HEK293 (cell line): ENCODE results near the gene MTX2.

Experiments
- CTCF ChIA-PET: fragments of 350-600 bp; formaldehyde crosslinking; extraction: SDS; loops from one replicate; lab custom pipeline; 2021; ENCODE audit warnings: antibody characterized with exemption; lab: Yijun Ruan, JAX
- POLR2A ChIA-PET: fragments of 300-600 bp; formaldehyde crosslinking; extraction: SDS; loops from one replicate; lab custom pipeline; 2020; ENCODE audit warnings: antibody characterized with exemption, inconsistent platforms; lab: Yijun Ruan, JAX
- H3K27ac ChIP-seq: fragments of 200-500 bp; sonication (Bioruptor generic); 2 replicates; pipeline ENCODE4 v1.5.1; 2014; ENCODE audit warnings: low read depth, low read length, control low read depth, inconsistent platforms; ENCODE audit errors: extremely low read depth
- H3K36me3 ChIP-seq, 2 experiments: fragments of 200-500 bp in 1 of 2; sonication (Bioruptor generic) in 1 of 2; 1 replicate in 1 of 2; 2 replicates in 1 of 2; pipeline ENCODE4 v1.5.1; 2014 to 2017; ENCODE audit warnings: inconsistent platforms in 2 of 2, low read length in 2 of 2; ENCODE audit not compliant: control insufficient read depth in 2 of 2, insufficient read depth in 1 of 2
- H3K4me1 ChIP-seq: fragments of 200-500 bp; sonication (Bioruptor generic); 2 replicates; pipeline ENCODE4 v1.5.1; 2014; ENCODE audit warnings: mild to moderate bottlenecking, low read length, inconsistent platforms; ENCODE audit not compliant: control insufficient read depth, insufficient read depth
- H3K4me3 ChIP-seq: 2 replicates; pipeline ENCODE4 v1.5.1; 2011; ENCODE audit warnings: low read depth, mild to moderate bottlenecking, control low read depth, low read length, moderate library complexity
- H3K9me3 ChIP-seq: fragments of 200-500 bp; sonication (Bioruptor generic); 2 replicates; pipeline ENCODE4 v1.5.1; 2014; ENCODE audit warnings: low read depth, low read length, inconsistent platforms; ENCODE audit not compliant: control insufficient read depth, insufficient read depth
- HOXC10 ChIP-seq: sonication (generic); formaldehyde crosslinking; IDR thresholded peaks from 2 replicates; pipeline ENCODE4 v1.8.1; 2023; ENCODE audit warnings: mild to moderate bottlenecking, missing genetic modification reagents
- HOXD13 ChIP-seq: sonication (generic); formaldehyde crosslinking; IDR thresholded peaks from 2 replicates; pipeline ENCODE4 v1.8.0; 2022; ENCODE audit warnings: missing genetic modification reagents, borderline replicate concordance
- MZF1 ChIP-seq: fragments of 450-650 bp; formaldehyde crosslinking; IDR thresholded peaks from 2 replicates; pipeline ENCODE4 v1.5.1; 2017; ENCODE audit warnings: missing biosample characterization, missing genetic modification characterization, borderline replicate concordance
- PRDM2 ChIP-seq: fragments of 450-650 bp; formaldehyde crosslinking; IDR thresholded peaks from 2 replicates; pipeline ENCODE4 v1.5.1; 2016; ENCODE audit warnings: missing biosample characterization, missing genetic modification characterization, borderline replicate concordance
- YY1 ChIP-seq: fragments of 450-650 bp; formaldehyde crosslinking; IDR thresholded peaks from 2 replicates; pipeline ENCODE4 v1.5.1; 2018; ENCODE audit warnings: missing biosample characterization, missing genetic modification characterization
- ZEB2 ChIP-seq: fragments of 450-650 bp; formaldehyde crosslinking; IDR thresholded peaks from 2 replicates; pipeline ENCODE4 v1.5.1; 2016; ENCODE audit warnings: missing biosample characterization, missing genetic modification characterization
- ZNF169 ChIP-seq: fragments of 450-650 bp; formaldehyde crosslinking; IDR thresholded peaks from 2 replicates; pipeline ENCODE4 v1.5.1; 2016; ENCODE audit warnings: missing biosample characterization, missing genetic modification characterization
- ZNF366 ChIP-seq: fragments of 450-650 bp; formaldehyde crosslinking; conservative IDR thresholded peaks from 2 replicates; pipeline ENCODE4 v1.5.1; 2016; ENCODE audit warnings: missing biosample characterization, missing genetic modification characterization
- ZNF394 ChIP-seq: fragments of 450-650 bp; formaldehyde crosslinking; IDR thresholded peaks from 2 replicates; pipeline ENCODE4 v1.5.1; 2016; ENCODE audit warnings: missing biosample characterization, missing genetic modification characterization, mild to moderate bottlenecking, moderate library complexity, borderline replicate concordance
- ZNF416 ChIP-seq: fragments of 450-650 bp; formaldehyde crosslinking; IDR thresholded peaks from 2 replicates; pipeline ENCODE4 v1.5.1; 2016; ENCODE audit warnings: missing biosample characterization, missing genetic modification characterization
- ZNF48 ChIP-seq: fragments of 450-650 bp; formaldehyde crosslinking; IDR thresholded peaks from 2 replicates; pipeline ENCODE4 v1.5.1; 2016; ENCODE audit warnings: missing biosample characterization, missing genetic modification characterization
- ZNF521 ChIP-seq: fragments of 450-650 bp; formaldehyde crosslinking; IDR thresholded peaks from 2 replicates; pipeline ENCODE4 v1.5.1; 2017; ENCODE audit warnings: missing biosample characterization, mild to moderate bottlenecking, missing genetic modification characterization
- ZNF555 ChIP-seq: fragments of 450-650 bp; formaldehyde crosslinking; conservative IDR thresholded peaks from 2 replicates; pipeline ENCODE4 v1.5.1; 2017; ENCODE audit warnings: missing biosample characterization, mild to moderate bottlenecking, missing genetic modification characterization, inconsistent platforms
- ZNF571 ChIP-seq: fragments of 450-650 bp; formaldehyde crosslinking; IDR thresholded peaks from 2 replicates; pipeline ENCODE4 v1.5.0; 2017; ENCODE audit warnings: missing biosample characterization, missing genetic modification characterization
- ZNF624 ChIP-seq: fragments of 450-650 bp; formaldehyde crosslinking; IDR thresholded peaks from 2 replicates; pipeline ENCODE4 v1.5.1; 2017; ENCODE audit warnings: missing biosample characterization, missing genetic modification characterization
- ZNF777 ChIP-seq: fragments of 450-650 bp; formaldehyde crosslinking; IDR thresholded peaks from 2 replicates; pipeline ENCODE4 v1.5.1; 2017; ENCODE audit warnings: missing biosample characterization, missing genetic modification characterization, borderline replicate concordance
- ZNF791 ChIP-seq: fragments of 450-650 bp; formaldehyde crosslinking; IDR thresholded peaks from 2 replicates; pipeline ENCODE4 v1.5.1; 2016; ENCODE audit warnings: missing biosample characterization, missing genetic modification characterization
- ZNF843 ChIP-seq: fragments of 450-650 bp; formaldehyde crosslinking; IDR thresholded peaks from 2 replicates; pipeline ENCODE4 v1.5.1; 2016; ENCODE audit warnings: missing biosample characterization, missing genetic modification characterization
- ZXDB ChIP-seq: fragments of 450-650 bp; formaldehyde crosslinking; IDR thresholded peaks from 2 replicates; pipeline ENCODE4 v1.5.1; 2016; ENCODE audit warnings: missing biosample characterization, missing genetic modification characterization
- TF ChIP-seq, protein P1 (sequence below): fragments of 450-650 bp; IDR thresholded peaks from 2 replicates; pipeline ENCODE4 v1.5.1; 2018; ENCODE audit warnings: missing biosample characterization, mild to moderate bottlenecking, missing genetic modification characterization

The MTX2 gene

DNA sequence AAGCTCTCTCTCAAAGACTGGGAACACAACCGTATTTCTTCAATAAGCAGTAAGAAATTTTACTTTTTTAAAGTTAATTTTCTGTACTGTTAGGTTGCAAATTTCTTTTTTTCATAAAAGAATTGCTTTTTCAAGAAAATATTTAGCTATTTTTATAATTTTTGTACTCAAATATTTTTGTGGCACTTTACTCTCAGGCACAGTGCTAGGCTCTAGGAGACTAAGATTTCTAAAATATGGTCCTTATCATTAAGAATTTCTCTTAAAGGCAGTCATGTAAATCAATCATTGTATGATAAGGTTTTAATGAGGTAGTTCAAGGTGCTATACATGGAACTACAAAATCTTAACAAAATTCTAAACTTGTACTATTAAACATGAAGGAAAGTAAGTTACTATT, 61.4 kb downstream of the MTX2 start (continued):
- no peak for TF ChIP-seq PRDM2 (tag by site-specific recombination)
- no peak for TF ChIP-seq ZNF48 (tag by site-specific recombination)
- no peak for TF ChIP-seq ZNF394 (tag by site-specific recombination)

DNA sequence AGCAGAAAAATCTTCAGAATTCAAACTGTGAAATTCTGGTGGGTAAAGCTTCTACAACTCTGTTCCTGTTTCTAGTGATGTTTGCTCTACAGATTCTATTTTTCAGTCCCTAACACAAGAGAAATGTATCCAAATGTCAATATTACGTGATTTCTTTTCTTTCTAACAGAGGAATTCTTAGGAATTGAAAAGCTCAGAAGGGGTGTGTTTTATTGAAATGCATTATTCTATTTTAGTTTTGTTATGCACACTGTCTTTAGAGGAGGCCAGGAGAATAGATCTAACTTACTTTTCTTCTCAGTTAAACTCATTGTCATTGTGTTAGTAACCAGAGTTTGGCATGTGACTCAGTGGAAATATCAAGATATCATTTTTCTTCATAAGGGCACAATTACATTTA, 62.4 kb downstream of the MTX2 start:
- TF ChIP-seq ZXDB (no peak), HOXD13 (CRISPR knock-in tag) (no peak), ZNF555 (no peak), ZNF521 (tag by site-specific recombination) (no peak), ZNF571 (no peak), ZNF169 (tag by site-specific recombination) (no peak), MZF1 (tag by site-specific recombination) (no peak), ZNF416 (tag by site-specific recombination) (no peak), ZNF791 (tag by site-specific recombination) (no peak), HOXC10 (CRISPR knock-in tag) (no peak), ZNF366 (no peak), ZNF624 (tag by site-specific recombination) (no peak), ZNF843 (no peak)
- Histone ChIP-seq H3K27ac (no peak overlapping the region), H3K9me3 (no peaks in the 10 kb centered on the region), H3K36me3 (peaks cover 3 to 9% of the 10 kb centered on the region in 2 experiments; a peak in 2 of 3 replicates), H3K4me1 (no peaks in the 10 kb centered on the region), H3K4me3 (no peak overlapping the region)
- POLR2A ChIA-PET = no interaction called here
- CTCF ChIA-PET = no interaction called here

DNA sequence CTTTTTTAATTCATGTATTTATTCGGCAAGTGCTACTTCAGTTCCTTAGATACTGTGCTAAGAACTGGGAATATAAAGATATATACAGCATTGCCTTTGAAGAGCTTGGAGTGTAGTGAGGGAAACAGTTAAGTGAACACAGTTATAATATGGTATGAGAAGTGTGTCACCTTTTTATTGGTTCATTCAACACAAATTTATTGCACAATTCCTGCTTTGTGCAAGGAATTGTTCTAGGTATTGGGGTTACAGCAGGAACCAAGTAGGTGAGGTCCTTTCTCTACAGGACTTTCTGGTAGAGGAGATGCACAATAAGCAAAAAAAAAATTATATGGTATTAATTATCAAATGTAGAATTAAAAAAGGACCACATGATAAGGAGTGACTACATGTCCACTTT, 65.5 kb downstream of the MTX2 start:
- ChIA-PET POLR2A (no interaction called here), CTCF (no interaction called here)
- H3K4me3 ChIP-seq = no peak overlapping the region
- H3K27ac ChIP-seq = no peak overlapping the region
- no peaks in the 10 kb centered on the region for H3K9me3 ChIP-seq
- H3K36me3 ChIP-seq = peaks cover 11 to 22% of the 10 kb centered on the region in 2 experiments
- H3K4me1 ChIP-seq = no peaks in the 10 kb centered on the region
- no peak for TF ChIP-seq ZNF777
- TF ChIP-seq ZEB2 (tag by site-specific recombination) = no peak
- TF ChIP-seq PRDM2 (tag by site-specific recombination) = no peak
- TF ChIP-seq MZF1 (tag by site-specific recombination) = no peak
- no peak for TF ChIP-seq YY1 (tag by site-specific recombination)
- TF ChIP-seq, protein P1, sequence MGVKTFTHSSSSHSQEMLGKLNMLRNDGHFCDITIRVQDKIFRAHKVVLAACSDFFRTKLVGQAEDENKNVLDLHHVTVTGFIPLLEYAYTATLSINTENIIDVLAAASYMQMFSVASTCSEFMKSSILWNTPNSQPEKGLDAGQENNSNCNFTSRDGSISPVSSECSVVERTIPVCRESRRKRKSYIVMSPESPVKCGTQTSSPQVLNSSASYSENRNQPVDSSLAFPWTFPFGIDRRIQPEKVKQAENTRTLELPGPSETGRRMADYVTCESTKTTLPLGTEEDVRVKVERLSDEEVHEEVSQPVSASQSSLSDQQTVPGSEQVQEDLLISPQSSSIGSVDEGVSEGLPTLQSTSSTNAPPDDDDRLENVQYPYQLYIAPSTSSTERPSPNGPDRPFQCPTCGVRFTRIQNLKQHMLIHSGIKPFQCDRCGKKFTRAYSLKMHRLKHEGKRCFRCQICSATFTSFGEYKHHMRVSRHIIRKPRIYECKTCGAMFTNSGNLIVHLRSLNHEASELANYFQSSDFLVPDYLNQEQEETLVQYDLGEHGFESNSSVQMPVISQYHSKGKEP (tag by site-specific recombination) = no peak
